GM08714 (cell line): Measurements from ENCODE around the gene CROCC.
"Not testable (repeated sequence)": the region's sequence is repeated elsewhere in the genome, so short reads cannot be mapped to it uniquely, and the experiment has no call there.

ENCODE experiments used
- H3K4me3 ChIP-seq: fragments of 200-500 bp; sonication (Bioruptor generic); 2 replicates; pipeline ENCODE4 v1.5.1; 2014; ENCODE audit warnings: mild to moderate bottlenecking, low read length, inconsistent platforms
- ZNF274 ChIP-seq: IDR thresholded peaks from 2 replicates; pipeline ENCODE4 v1.6.1; 2012; ENCODE audit warnings: mild to moderate bottlenecking, low read depth, low read length

CROCC gene

DNA sequence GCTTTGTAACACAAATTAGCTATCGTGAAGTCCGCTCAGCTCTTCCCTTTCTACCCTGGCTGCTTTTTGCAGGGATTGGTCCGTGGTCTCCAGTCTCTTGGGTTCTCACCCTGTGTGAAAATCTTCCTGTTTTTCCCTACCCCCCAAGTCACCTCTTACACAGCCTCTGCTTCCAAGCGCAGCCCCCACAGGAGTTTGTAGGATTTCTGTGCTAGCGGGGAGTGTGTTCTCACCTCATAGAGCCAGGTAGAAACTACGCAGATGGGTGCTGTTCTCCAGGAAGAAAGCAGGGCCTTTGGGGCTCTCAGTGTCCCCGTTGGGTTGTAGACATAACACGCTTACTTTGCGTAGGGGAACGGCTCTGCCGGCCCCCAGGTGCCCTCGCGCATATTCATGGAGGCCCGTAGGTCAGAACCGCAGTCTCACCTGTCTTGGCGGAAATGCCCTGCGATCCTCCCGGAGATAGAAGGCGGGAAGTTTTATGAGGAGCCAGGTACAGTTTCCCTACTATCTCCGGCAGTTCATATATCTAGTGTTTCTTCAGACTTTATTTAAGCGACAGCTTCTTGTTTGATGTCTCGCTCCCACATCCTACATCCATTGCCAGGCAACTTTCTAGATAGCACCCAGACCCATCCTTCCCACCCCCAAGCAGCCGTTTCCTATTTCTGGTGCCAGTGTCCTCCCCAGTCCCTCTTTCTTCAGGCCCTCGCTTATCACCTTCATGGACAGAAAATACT lies 25.2 kb upstream of the CROCC start:
- not testable (repeated sequence) for H3K4me3 ChIP-seq

DNA sequence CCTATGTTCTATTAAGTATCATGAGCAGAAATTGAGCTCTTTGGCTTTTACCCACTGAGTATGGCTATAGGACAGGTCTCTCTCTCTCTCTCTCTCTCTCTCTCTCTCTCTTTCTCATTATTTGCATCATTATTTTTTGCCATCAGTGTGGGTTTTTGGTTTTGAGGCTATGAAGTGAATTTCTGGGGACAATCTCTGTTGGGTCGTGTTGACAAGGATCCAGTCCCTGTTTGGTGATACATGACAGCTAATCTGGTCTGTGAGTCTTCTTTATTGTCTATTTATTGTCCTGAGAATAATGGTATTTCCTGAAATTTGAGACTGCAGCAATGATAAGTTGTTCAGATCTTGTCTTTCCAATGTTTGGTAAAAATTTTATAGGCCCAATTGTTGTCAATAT lies 24.1 kb upstream of the CROCC start:
- H3K4me3 ChIP-seq, result not testable (repeated sequence)

DNA sequence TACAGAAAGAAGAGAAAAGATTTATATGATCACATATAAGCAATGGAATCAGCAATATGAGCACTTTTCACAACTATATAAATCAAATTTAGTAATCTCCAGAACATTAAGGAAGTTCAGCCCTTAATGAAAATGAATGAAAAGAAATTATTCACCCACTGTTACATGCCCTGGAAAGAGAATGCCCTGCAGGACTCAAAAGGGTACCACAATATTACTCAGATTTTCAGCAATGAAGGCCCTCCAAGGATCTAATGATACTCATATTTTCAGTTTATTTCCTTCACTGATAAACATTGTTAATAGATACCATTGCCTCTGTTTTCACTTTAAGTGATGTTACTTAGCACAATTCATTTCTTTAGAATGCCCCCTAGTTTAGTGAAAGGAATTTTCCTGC lies 23.4 kb upstream of the CROCC start:
- H3K4me3 ChIP-seq, result not testable (repeated sequence)

DNA sequence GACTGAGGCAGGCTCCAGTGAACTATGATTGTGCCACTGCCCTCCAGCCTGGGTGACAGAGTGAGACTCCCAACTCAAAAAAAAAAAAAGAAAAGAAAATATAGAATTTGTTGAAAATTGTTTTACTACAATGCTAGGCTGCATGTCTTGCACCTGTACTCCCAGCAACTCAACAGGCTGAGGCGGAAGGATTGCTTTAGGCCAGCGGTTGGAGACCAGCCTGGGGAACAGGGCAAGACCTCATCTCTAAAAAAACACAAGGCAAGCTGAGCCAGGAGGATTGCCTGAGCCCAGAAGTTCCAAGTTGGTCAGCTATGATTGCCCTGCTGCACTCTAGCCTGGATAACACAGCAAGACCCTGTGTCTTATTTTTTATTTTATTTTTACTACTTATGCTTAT lies 22.7 kb upstream of the CROCC start:
- H3K4me3 ChIP-seq, result not testable (repeated sequence)

DNA sequence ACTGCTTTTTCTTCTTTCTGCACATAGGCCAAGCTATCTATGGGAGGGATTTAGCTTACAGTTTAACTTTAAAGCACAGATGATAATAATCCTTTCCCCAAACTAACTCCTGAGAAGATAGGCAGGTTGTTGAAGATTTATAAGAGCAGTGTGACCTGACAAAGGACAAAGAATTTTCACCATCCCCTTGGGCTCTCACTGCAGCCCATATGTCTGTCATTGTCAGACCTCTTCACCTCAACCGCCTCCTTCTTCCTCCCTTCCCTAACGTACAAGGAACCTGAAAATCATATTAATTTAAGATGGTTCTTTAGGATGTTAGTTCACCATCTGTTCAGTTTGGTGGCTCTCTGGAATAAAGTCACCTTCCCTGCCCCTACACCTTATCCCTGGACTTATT lies 21.0 kb upstream of the CROCC start:
- H3K4me3 ChIP-seq, result no peak overlapping the region
- no peak for TF ChIP-seq ZNF274

DNA sequence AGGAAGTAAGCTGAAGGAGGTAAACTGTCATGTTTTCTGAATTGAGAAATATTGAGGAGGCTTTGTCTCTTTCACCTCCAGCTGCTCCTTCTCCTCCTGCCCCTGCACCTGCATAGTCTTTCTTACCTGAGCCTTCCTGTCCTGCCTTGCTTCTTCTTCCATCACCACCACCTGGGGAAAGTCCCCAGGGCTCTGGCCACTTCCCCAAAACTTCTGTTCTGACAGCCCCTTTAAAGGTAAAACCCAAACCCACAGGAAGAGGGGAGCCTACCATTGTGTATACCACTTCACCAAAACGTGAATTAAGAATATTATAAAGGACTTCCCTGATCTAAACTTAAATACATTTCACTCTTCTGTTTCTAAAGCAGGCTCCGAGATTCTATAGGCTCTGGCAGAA lies 20.4 kb upstream of the CROCC start:
- H3K4me3 ChIP-seq, result not testable (repeated sequence)

DNA sequence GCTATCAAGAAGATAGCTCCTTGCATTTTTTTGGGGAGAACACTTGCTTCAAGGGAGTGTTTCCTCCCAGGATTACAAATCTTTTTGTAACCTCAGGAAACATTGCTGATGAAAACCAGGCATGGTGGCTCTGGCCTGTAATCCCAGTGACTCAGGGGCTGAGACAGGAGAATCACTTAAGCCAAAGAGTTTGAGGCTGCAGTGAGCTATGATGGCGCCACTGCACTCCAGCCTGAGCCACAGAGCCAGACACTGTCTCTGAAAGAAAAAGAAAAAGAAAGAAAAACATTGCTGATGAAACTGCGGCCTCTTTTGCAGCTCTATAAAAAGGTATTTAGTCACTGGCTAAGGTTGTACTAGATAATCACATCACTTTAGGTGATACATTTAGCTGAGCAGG lies 18.7 kb upstream of the CROCC start:
- no peak for TF ChIP-seq ZNF274
- H3K4me3 ChIP-seq, result no peak overlapping the region

DNA sequence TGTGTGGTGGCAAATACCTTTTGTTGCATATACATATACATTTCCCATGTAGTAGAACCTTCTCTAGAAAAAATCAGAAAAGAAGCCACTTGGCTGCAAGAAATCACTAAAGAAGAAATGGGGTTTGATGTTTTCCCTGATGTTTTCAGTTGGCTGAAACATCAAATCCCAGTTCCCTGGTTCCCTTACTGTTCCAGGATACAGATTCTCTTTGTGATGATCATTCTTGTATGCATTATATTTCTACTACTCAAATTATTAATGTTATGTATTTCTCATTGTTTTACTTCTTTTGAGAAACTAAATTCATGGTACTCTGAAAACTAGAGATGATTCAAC lies 18.3 kb upstream of the CROCC start:
- H3K4me3 ChIP-seq, result no peak overlapping the region
- no peak for TF ChIP-seq ZNF274

DNA sequence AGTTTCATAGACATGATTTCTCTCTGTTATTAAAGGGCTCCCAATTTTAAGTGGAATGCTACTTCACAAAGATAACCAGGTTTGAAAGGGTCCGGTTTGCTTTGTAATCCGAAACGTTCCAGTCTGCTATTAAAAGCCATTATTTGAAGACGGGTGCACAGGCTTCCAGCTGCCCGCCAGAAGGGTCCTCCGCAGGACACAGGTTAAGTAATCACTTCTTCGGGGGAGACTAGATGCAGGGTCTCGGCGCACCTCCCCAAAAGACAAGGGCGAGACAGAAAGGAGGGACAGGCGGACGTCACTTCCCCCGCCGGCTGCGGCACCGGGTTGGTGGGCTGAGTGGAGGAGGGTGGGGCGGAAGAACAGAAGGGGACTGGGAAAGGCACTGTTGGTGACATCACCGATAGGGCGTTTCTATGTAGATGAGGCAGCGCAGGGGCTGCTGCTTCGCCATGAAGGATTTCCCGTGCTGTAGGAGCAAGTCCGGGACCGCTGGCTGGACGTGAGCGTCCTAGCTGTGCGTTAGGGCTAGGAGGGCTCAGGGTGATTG lies 17.1 kb upstream of the CROCC start:
- peak overlapping the region; percentile 53 for H3K4me3 ChIP-seq
- no peak for TF ChIP-seq ZNF274

DNA sequence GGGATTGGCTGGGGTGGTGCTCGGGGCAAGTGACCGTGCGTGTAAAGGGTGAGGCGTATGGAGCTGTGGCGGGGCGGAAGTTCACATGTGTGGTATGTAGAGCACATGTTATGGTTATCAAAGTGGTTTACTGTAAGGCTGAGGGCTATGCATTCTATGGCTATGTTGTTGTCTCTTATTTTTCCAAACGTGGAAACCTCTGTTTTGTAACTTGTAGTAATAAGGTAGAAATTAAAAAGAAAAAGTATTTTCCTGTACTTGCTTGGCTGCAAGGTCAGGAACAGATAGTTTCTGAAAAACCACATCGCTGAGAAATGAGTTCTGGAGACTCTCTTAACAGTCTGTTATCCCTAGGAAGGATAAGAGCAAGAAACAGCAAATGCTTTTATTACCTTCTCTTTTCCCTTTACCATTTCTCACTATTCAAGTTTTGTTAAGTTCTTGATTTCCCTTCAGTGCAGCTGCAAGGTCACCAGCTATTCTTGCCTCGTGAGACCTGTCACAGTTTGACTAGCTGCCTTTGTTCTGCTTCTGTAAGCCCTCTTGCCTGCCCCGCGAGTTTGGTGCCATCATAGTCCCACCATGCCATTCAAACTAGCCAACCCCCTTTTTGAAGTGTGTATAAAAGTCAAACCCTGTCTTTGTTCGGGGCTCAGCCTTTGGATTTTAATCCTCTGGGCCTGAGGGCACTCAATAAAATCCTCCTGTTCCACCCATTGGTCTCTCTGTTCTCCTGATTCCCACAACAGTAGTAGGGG lies 16.4 kb upstream of the CROCC start:
- no peak for TF ChIP-seq ZNF274
- peak overlapping the region; percentile 17; the same call in 1 of the 2 replicates for H3K4me3 ChIP-seq

DNA sequence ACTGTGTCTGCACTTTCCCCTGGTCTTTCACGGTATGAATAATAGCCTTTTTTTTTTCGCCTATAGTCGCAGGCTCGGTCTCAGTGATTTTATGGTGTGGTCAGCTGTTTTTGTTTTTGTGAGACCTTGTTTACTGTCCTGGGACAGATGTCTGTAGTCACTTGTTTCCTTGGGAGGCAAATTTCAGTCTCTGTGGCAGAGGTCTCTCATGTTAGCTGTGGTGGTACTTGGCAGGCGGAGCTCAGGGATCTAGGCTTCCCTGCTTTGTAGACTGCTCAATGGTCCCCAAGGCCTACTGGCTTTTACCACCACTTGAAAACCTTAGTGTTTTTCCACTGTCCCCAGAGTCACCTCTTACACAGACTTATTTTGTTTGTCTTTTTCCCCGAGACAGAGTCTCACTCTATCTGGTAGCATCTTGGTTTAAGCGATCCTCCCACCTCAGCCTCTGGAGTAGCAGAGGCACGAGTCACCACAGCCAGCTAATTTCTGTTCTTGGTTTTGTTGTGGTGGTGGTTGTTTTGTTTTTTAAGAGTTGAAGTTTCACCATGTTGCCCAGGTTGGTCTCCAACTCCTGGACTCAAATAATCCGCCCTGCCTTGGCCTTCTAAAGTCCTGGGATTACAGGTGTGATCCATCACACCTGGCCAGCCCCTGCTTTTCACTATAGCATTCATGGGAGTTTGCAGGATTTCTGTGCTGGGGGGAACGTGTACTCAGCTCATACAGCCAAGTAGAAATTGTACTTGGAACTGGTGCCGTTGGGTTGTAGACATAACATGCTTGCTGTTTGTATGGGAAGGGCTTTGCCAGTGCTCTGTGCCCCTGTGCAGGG lies 15.6 kb upstream of the CROCC start:
- no peak overlapping the region for H3K4me3 ChIP-seq
- TF ChIP-seq ZNF274, result no peak

DNA sequence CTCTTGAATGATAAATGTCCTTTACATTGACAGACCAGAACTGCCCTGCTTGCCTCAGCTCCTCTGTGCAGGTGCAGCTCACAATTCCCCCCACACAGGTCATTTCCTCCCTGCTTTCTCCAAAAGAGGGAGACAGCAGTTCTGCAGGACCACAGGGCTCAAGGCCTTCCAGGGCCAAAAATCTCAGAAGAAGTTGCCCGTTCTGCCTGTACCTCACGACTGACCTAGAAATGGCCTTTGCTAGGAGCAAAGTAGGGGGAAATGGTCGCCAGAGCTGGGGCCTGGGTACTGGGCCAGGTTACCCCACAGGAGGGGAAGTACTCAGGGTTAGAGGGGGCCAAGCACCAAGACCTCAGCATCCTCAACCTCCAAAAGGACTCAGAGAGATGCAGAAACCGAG lies 14.9 kb upstream of the CROCC start:
- no peak for TF ChIP-seq ZNF274
- H3K4me3 ChIP-seq, result no peak overlapping the region

DNA sequence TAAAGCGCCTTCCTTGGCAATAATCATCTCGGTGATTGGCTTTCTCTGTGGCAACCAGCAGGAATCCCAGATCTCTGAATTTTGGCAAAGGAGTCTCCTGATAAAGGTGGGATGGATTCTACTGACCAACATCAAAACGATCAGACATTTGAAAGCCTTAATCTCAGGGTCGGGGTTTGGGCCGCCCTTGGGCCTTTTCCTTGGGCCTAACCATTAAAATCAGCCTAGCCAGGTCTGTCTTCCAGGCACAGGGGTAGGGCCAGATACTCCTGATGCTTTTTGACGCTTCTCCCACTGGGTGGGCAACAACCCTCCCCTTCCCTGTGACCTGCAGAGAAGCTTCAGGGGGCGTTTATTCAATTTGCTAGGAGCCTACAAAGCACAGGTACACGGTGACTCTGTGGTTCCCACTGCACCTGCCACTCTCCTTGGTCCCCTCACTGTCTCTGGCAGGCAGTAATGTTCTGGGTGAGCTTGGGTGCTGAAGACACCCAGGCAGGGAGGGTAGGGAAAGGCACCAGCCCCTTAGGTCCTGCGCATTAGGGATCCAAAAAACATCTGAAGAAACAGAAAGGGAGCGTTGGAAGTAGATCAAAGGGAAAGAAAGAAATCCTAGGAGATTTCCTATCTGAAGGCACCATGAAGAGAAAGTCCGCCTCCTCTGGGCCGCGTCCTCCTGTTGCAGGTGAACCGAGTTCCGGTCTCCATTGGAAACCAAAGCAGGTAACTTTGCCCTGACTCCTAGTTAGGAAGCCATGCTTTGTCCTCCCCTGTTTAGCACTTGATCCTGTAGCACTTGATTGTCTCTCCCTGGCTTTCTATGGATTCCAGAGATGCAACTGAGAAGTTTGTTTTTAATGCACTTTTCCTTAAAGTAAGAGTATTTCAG lies 13.6 kb upstream of the CROCC start:
- no peak overlapping the region for H3K4me3 ChIP-seq
- no peak for TF ChIP-seq ZNF274

DNA sequence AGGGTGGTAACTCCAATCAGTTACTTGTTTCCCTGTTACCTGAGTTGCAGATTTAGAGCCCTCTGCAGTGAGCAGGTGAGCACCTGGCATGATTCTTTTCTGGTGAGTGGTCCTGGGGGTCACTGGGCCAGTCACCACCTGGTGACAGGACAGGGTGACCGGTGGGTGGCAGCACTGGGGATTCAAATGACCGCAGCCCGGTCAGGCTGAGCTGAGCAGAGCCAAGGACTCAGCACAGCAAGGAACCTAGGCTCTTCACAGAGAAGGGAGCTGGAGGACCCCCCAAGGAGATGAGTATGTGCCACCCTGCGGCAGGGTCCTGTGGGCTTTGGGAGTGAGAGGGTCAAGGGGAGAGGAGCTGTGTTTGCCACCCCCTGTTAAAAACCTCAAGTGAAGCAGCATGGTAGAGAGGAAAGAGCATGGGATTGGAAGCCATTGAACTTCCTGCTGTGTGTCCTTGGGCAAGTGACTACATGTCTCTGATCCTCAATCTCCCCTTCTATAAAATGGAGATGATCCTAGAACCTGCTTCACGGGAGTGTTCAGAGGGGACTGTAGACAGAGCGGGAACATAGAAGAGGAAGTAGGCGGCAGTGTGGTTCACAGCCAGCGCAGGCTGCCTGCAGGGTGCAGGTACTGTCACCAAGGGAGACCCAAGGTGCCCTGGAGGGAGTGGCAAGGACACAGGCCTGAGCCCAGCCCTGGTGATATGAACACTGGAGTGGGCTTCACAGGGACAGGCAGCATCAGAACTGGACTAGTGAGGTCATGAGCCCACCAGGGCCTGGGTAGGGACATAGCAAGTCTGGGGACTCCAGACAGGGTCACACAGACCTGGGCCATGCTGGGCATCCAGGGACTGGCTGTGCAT lies 9.6 kb upstream of the CROCC start:
- H3K4me3 ChIP-seq, result not testable (repeated sequence)

DNA sequence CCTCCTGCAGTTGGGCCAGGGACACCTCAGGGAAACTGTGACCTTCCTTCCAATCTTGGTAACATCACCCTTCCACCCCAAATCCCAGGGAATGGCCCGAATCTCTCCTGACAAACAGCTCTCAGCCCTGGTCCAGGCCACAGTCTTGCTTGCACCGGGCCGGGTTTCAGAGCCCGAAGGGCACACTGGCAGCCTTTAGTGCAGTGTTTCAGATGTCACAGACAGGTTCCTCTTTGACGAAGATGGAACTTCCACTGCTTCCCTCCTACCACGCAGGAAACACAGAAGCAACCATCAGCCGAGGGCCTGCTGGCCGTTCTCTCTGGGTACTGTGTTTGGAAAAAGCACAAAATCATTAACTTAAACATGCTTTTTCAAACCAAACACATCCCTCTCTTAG lies 9.0 kb upstream of the CROCC start:
- H3K4me3 ChIP-seq, result not testable (repeated sequence)
